GM12878 (cell line): Measurements from ENCODE around the gene UBE2E1. TPM values are rescaled to one million over a fixed set of nuclear protein-coding genes. Genes with fewer than 3 reads are reported as not detected.

ENCODE experiments used
- ATAC-seq: fragments of 200-7000 bp; cut with Tn5 transposase; 3 replicates; pipeline ENCODE4 v1.9.1; 2020; ENCODE audit warnings: mild to moderate bottlenecking, moderate library complexity
- BruUV-seq: library from RNA; stranded (reverse); fragments of 400-500 nt; replicated peaks from 2 replicates; lab custom pipeline; 2021; lab: Mats Ljungman, UMichigan
- CTCF ChIA-PET: fragments of 300-600 bp; sonication (Branson Sonifier 250); formaldehyde crosslinking; extraction: SDS; loops from one replicate; lab custom pipeline; 2021; ENCODE audit warnings: inconsistent platforms; lab: Yijun Ruan, JAX
- POLR2A ChIA-PET: fragments of 350-600 bp; formaldehyde crosslinking; extraction: SDS; loops from one replicate; lab custom pipeline; 2021; ENCODE audit warnings: inconsistent platforms; lab: Charles Lee
- RAD21 ChIA-PET: fragments of 300-600 bp; sonication (Branson Sonifier 250); formaldehyde crosslinking; loops from one replicate; lab custom pipeline; 2023; ENCODE audit warnings: antibody characterized with exemption; ENCODE audit not compliant: unreplicated experiment; lab: Charles Lee
- SMC1A ChIA-PET: fragments of 300-600 bp; sonication (Branson Sonifier 250); formaldehyde crosslinking; loops from one replicate; lab custom pipeline; 2023; ENCODE audit not compliant: unreplicated experiment, uncharacterized antibody; lab: Charles Lee
- DNase-seq: peaks from one replicate; pipeline ENCODE4 v3.0.0-alpha.2; 2011; ENCODE audit warnings: low read depth, low spot score
- FAIRE-seq: peaks from 3 replicates; lab custom pipeline; 2011; peaks lifted over from hg19 to GRCh38; lab: Jason Lieb, UNC
- H2AFZ ChIP-seq: 2 replicates; pipeline ENCODE4 v1.6.0; 2011; ENCODE audit warnings: low read depth, low read length, control low read depth; ENCODE audit not compliant: control insufficient read depth
- H3K27ac ChIP-seq: 2 replicates; pipeline ENCODE4 v1.5.1; 2011; ENCODE audit warnings: control low read depth; ENCODE audit not compliant: control insufficient read depth, insufficient read depth
- H3K27me3 ChIP-seq, 2 experiments: replicated peaks in 1 of 2; 2 replicates each; pipeline versions ENCODE4 v1.6.0 to v1.6.1; 2011; ENCODE audit warnings: low read length in 1 of 2; ENCODE audit not compliant: control insufficient read depth in 2 of 2, insufficient read depth in 2 of 2
- H3K36me3 ChIP-seq, 2 experiments: 2 replicates each; pipeline ENCODE4 v1.5.1; 2011; ENCODE audit warnings: low read length in 1 of 2; ENCODE audit not compliant: control insufficient read depth in 2 of 2, insufficient read depth in 2 of 2
- H3K4me1 ChIP-seq: 2 replicates; pipeline ENCODE4 v1.6.1; 2011; ENCODE audit warnings: mild to moderate bottlenecking, low read length, moderate library complexity, mixed read lengths; ENCODE audit not compliant: control insufficient read depth, insufficient read depth
- H3K4me2 ChIP-seq: 2 replicates; pipeline ENCODE4 v1.6.0; 2011; ENCODE audit warnings: control low read depth; ENCODE audit not compliant: control insufficient read depth, insufficient read depth
- H3K4me3 ChIP-seq: fragments of 200-600 bp; sonication (generic); 2 replicates; pipeline ENCODE4 v1.5.1; 2016
- H3K79me2 ChIP-seq: 2 replicates; pipeline ENCODE4 v1.6.0; 2011; ENCODE audit warnings: low read length; ENCODE audit not compliant: control insufficient read depth, insufficient read depth
- H3K9ac ChIP-seq: 2 replicates; pipeline ENCODE4 v1.8.0; 2011; ENCODE audit warnings: low read length, control low read depth, mixed read lengths; ENCODE audit not compliant: control insufficient read depth, insufficient read depth
- H3K9me3 ChIP-seq: replicated peaks from 3 replicates; pipeline ENCODE4 v1.5.1; 2011; ENCODE audit warnings: mild to moderate bottlenecking, low read length; ENCODE audit not compliant: control insufficient read depth, insufficient read depth
- H4K20me1 ChIP-seq: 2 replicates; pipeline ENCODE4 v1.6.0; 2011; ENCODE audit not compliant: control insufficient read depth, insufficient read depth
- EED ChIP-seq: sonication (generic); IDR thresholded peaks from 2 replicates; pipeline ENCODE4 v1.6.1; 2016; ENCODE audit warnings: antibody characterized with exemption, low read depth
- NFYB ChIP-seq: IDR thresholded peaks from 2 replicates; pipeline ENCODE4 v1.6.1; 2011; ENCODE audit warnings: low read depth, mild to moderate bottlenecking, low read length, improper control_type of control experiment, moderate library complexity; ENCODE audit not compliant: insufficient read depth
- NR2C2 ChIP-seq: IDR thresholded peaks from 2 replicates; pipeline ENCODE4 v1.6.1; 2011; ENCODE audit warnings: borderline replicate concordance, low read depth; ENCODE audit not compliant: control insufficient read depth, insufficient read length
- WGBS: methylation state at CpG from one replicate; pipeline ENCODE4 v1.1.6; 2016; ENCODE audit warnings: low lambda C conversion rate; ENCODE audit not compliant: insufficient replicate concordance, insufficient coverage; ENCODE audit errors: missing lambda C conversion rate; 5-methylcytosine and 5-hydroxymethylcytosine counted together
- in situ Hi-C: fragments of 300-500 bp; cut with MboI; formaldehyde crosslinking; loops from 9 replicates; pipeline ENCODE4 v1.14.3; 2018; ENCODE audit warnings: mixed read lengths
- intact Hi-C: fragments of 100-400 bp; cut with micrococcal nuclease; formaldehyde crosslinking; loops from one replicate; pipeline ENCODE4 v1.14.2; 2022; ENCODE audit not compliant: unreplicated experiment
- polyA plus RNA-seq, 11 experiments: library from polyadenylated mRNA; depleted of rRNA in 4 of 11; unstranded in 6 of 11; stranded (reverse) in 5 of 11; fragments of >200 nt; fragmentation: Nextera tagmentation in 4 of 11; fragmentation: Illumina TruSeq in 1 of 11; extraction: Ambion mirVana in 4 of 11; extraction: Trizol in 1 of 11; gene quantifications; 1 replicate in 1 of 11; 2 replicates in 10 of 11; pipeline versions ENCODE4 v1.2.1 to v1.2.3, GENCODE V29; 2011 to 2016; ENCODE audit warnings: inconsistent platforms in 2 of 11, missing spikeins in 2 of 11, low read depth in 1 of 11
- total RNA-seq, 4 experiments: library from RNA; depleted of rRNA in 3 of 4; stranded (reverse); fragments of >200 nt in 3 of 4; fragmentation: Illumina TruSeq in 1 of 4; extraction: Trizol in 1 of 4; gene quantifications; 2 replicates each; pipeline versions ENCODE4 v1.2.1 to v1.2.3, GENCODE V29; 2013 to 2021
- TF ChIP-seq, protein P1 (sequence below): fragments of 450-650 bp; IDR thresholded peaks from 2 replicates; pipeline ENCODE4 v1.6.1; 2016; ENCODE audit warnings: mild to moderate bottlenecking, moderate library complexity, borderline replicate concordance

Gene UBE2E1
- total and polyA plus RNA-seq, 10 of the 15 experiments (the other 5 are each of a cell fraction or from before 2014, with no cell fraction given) = 18.7 to 425 (median 147) TPM

- peak overlapping the region; percentile 70 for H3K4me2 ChIP-seq
- peaks cover 83% of the 10 kb centered on the region for H3K79me2 ChIP-seq
- in situ Hi-C loops = no loop called here
- intact Hi-C loops = loop anchor here (5.0 kb wide), 2 partner anchors 33 to 58 kb away; partner anchors contain the start of gene UBE2E1
- DNase-seq (no peak), FAIRE-seq (no peak), ATAC-seq (peak; percentile 8; the same call in 2 of the 3 replicates)
- TF ChIP-seq, protein P1, sequence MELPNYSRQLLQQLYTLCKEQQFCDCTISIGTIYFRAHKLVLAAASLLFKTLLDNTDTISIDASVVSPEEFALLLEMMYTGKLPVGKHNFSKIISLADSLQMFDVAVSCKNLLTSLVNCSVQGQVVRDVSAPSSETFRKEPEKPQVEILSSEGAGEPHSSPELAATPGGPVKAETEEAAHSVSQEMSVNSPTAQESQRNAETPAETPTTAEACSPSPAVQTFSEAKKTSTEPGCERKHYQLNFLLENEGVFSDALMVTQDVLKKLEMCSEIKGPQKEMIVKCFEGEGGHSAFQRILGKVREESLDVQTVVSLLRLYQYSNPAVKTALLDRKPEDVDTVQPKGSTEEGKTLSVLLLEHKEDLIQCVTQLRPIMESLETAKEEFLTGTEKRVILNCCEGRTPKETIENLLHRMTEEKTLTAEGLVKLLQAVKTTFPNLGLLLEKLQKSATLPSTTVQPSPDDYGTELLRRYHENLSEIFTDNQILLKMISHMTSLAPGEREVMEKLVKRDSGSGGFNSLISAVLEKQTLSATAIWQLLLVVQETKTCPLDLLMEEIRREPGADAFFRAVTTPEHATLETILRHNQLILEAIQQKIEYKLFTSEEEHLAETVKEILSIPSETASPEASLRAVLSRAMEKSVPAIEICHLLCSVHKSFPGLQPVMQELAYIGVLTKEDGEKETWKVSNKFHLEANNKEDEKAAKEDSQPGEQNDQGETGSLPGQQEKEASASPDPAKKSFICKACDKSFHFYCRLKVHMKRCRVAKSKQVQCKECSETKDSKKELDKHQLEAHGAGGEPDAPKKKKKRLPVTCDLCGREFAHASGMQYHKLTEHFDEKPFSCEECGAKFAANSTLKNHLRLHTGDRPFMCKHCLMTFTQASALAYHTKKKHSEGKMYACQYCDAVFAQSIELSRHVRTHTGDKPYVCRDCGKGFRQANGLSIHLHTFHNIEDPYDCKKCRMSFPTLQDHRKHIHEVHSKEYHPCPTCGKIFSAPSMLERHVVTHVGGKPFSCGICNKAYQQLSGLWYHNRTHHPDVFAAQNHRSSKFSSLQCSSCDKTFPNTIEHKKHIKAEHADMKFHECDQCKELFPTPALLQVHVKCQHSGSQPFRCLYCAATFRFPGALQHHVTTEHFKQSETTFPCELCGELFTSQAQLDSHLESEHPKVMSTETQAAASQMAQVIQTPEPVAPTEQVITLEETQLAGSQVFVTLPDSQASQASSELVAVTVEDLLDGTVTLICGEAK = no peak
- TF ChIP-seq NR2C2 (no peak), NFYB (no peak), EED (no peak)
- H3K27ac ChIP-seq = peak overlapping the region; percentile 23; the same call in 1 of the 2 replicates
- SMC1A ChIA-PET = interaction anchor here (1.0 to 4.0 kb wide), 11 partner anchors 9 to 206 kb away, joined by 3 to 52 read pairs (median 5); no protein-coding TSS in a partner anchor
- RAD21 ChIA-PET = interaction anchor here (1.0 to 3.2 kb wide), 9 partner anchors 28 to 216 kb away, joined by 3 to 25 read pairs (median 9); no protein-coding TSS in a partner anchor
- CTCF ChIA-PET = interaction anchor here (0.6 to 3.7 kb wide), 11 partner anchors 11 to 107 kb away, joined by 3 to 51 read pairs (median 6); no protein-coding TSS in a partner anchor
- no peak overlapping the region for H3K9ac ChIP-seq
- POLR2A ChIA-PET = interaction anchor here (0.5 to 1.5 kb wide), 4 partner anchors 28 to 52 kb away, joined by 3 read pairs; partner anchors contain the start of genes NKIRAS1 and RPL15
- H3K9me3 ChIP-seq = no peaks in the 10 kb centered on the region
- H3K27me3 ChIP-seq = no peaks in the 10 kb centered on the region
- peaks cover 5 to 12% of the 10 kb centered on the region in 2 experiments; a peak in 2 of 4 replicates for H3K36me3 ChIP-seq
- no peak overlapping the region for H3K4me3 ChIP-seq
- peaks cover 22% of the 10 kb centered on the region for H3K4me1 ChIP-seq
- no peak overlapping the region for H2AFZ ChIP-seq
- H4K20me1 ChIP-seq = no peaks in the 10 kb centered on the region; the same call in 1 of the 2 replicates
- BruUV-seq = no TSS peak
- WGBS = 100% methylated on average over 1 of the region's 1 CpG
Measured at GRCh38 chr3:23864931-23865330, 59.2 kb downstream of the UBE2E1 start.
